Measurements from ENCODE around the gene TTC12.

Gene TTC12

DNA sequence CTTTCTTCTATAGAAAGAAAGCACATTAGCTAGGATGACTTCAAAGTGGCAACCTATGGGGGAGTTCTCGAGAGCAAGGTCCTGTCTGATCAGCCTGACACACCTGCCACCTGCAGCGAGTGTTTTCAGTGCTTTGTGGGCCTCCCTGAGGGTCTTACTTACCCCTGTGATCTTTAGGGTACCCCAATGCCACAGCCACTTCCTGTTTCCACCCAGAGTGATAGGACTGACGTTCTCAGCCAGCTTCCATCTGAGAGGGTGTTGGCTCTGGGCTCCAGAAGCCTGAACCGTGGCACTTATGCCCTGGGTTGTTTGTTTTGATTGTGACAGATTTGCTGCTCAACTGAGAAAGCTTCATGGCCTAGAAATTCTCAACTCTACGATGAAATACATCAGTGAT is 51.5 kb downstream of the TTC12 start:
- in situ Hi-C loops (cut with MboI; ENCODE audit: low sequenced_read_pairs): no loop called here

DNA sequence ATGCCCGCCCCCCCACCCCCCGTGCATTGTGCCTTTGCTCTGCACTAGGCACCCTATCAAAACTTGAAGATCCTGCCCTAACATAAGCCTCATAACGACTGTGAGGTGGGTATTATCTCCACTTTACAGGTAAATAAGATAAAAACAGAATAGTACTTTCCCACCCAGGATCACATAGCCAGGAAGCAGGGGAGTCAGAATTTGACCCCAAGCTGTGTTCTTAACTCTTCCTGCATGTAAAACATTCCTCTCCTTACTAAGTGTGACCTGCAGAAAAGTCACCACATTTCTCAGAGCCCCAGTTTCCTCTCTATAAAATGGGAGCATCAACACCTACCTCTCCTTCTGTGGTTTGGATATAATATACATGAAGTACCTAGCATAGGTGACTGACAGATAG is 55.0 kb downstream of the TTC12 start:
- in situ Hi-C loops (cut with MboI; ENCODE audit: low sequenced_read_pairs): no loop called here

DNA sequence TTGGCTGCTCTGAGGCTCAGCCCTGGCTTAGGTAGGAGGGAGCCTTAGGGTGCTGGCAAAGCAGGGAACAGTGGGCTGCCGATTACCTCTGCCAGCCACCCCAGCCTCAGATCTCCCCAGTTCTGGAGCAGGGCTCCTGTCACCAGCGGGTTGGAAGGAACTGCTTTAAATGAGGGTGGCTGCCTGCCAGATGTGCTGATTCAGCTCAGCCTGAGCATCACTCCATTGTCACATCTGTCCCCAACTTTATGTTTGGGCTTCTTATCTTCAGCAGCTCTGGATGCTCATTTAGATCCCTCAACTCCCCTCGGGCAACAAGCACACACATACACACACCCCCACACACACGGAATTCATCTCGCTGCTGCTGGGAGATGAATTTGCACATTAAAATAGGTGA is 56.3 kb downstream of the TTC12 start:
- in situ Hi-C loops (cut with MboI; ENCODE audit: low sequenced_read_pairs): no loop called here

DNA sequence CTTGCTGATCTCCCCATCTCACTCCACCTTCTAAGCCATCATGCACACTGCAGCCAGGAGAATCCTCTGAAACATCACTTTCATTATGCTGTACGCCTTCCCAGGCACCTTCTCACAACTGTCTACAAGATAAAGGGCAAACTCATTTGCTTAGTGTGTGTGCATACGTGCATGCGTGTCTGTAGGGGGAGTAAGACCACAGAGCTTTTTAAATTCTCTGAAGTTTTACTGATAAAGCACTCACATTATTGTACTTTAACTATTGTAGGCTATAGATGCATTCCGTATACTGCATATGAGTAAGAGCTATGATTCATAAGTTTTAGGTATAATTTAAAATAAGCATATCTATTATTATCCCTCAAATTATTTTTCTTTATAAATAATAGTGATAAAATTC is 57.9 kb downstream of the TTC12 start:
- in situ Hi-C loops (cut with MboI; ENCODE audit: low sequenced_read_pairs): no loop called here

DNA sequence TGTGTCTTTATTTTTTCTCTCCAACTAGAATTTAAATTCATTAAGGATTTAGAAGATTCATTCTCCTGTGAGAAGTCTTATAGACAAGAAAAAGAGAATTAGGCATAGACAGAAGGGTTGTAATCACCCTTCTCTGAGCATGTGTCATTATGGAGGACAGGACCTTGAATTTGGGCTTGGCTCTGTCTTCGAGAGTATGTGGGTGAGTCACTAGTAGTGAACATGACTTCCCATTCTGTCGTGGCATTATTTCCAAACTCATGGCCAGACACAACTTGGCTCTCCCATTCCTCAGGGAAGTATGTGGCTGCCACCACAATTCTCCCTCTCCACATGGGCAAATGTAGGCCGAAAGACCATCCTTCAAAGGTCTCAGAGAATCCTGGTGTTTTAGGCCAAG is 58.9 kb downstream of the TTC12 start:
- in situ Hi-C loops (cut with MboI; ENCODE audit: low sequenced_read_pairs): no loop called here

DNA sequence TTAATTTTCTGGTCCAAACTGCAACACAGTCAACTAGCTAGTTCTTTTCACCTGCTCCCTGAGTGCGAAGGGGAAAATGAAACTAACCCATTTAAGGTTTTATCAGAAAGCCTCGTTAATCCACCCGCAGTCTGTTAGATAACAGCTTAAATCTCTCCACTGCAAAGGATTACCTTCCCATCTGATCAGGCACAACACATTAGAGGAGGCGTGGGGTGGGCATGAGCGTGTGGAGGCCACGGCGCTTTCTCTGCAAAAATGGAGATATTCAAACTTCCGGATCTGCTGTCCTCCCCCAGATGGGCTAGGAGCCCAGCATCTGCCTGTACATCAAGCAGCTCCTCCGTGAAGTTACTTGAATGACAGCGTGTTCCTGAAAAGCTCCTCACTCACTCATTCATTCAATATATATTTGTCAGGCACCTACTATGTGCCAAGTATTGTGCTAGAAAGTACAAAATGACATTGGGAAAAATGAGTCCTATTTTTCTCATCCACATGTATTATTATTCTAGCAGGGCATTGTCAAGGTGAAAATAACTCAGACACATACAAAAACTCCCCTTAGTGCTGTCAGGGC is 59.7 kb downstream of the TTC12 start:
- in situ Hi-C loops (cut with MboI; ENCODE audit: low sequenced_read_pairs): no loop called here

DNA sequence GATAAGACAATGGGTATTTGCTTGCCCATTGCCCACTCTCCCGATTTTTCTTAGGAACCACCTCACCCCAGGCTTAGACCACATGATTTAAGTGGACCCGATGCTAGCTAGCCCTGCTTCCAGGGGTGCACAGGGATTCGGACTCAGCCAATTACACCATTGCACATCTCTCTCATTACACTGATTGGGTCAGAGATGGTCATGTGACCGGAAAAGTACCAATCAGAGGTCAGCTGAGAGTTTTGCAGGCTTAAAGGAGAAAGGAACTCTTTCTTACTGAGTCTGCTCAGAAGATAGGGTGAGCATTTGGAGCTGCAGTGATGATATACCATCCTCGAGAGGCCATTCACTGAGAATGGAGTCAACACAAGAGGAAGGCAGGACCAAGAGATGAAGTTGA is 61.0 kb downstream of the TTC12 start:
- in situ Hi-C loops (cut with MboI; ENCODE audit: low sequenced_read_pairs): no loop called here

DNA sequence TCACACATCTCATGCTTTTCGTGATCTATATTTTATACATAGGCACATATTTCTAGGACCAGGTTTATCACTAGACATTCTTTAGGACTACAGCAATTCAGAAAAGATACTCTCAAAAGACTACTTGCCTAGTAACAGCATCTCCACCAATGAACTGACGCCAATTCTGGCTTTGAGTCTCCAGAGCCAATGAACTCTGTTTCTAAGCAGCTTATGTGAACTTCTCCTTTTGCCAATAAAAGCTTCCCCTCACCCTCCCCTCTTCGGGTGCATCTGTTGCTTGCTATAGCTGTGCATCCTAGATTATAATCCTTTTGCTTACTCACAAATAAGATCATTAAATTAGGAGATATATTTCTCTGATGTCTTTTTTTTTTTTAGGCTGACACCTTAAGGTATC is 61.8 kb downstream of the TTC12 start:
- in situ Hi-C loops (cut with MboI; ENCODE audit: low sequenced_read_pairs): no loop called here

DNA sequence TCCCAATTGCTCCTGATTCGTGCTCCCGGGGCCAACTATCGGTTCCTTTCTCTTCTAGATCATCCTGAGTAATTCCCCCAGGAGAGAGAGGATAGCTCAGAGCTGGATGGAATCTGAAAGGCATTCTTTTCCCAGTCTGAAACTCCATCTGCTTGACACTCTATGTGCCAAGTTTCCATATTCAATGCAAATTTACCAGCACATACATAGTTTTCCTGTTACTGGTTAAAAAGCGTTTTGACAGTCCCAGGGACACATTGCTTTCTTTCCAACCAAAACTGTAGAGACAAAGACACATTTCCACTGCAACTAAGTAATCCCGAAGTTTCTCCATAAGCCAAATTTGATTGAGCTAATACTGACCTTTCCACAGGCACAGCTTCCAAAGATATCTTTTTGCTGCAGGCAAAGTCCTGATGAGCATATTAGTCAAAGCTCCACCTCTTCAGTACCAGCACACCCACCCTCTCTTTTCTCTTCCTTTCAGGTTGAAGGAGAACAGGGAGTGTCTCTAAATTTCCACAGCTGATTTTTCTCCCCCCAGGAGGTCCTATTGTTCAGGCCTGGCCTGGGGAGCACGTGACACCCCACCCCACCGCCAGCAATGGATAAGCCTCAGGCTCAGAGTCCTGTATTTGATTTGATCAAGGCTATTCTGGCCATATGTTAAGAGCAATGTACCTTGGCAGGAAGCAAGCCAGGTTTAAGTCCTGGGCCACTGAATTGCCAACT is 63.5 kb downstream of the TTC12 start:
- in situ Hi-C loops (cut with MboI; ENCODE audit: low sequenced_read_pairs): no loop called here

DNA sequence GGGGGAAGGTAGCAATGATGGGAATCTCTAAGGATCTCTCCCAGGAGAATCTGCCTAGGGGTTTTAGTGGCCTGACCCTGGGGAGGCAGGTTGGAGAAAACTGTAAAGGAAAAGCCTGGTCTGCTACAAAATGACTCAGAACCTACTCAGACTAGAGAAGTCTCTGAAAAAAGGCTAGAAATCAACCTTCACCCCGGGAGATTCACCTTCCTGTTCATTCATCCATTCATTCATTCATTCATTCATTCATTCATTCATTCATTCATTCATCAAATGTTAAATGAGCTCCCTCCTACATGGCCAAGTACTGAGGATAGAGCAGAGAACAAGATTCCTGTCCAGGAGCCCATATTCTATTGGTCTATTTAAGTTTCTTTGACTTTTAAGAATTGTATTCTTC is 64.3 kb downstream of the TTC12 start:
- in situ Hi-C loops (cut with MboI; ENCODE audit: low sequenced_read_pairs): no loop called here

DNA sequence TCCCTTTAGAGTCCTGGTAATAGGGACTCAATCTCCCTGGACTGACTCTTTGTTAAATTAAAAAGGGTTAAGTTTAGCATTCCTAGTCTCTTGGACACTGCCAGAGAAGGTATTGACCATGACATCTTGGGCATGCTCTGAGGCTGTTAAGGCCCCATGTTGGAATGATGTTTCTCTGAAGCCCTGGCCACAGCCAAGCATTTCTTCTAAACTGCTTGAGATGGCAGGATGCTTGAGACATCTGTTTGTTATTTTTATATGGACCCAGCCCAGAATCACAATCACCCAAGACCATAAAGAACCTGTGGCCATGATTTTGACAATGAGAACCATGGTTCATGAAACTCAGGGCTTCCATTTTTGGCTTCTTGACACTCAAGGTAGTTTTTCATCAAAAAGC is 67.7 kb downstream of the TTC12 start:
- in situ Hi-C loops (cut with MboI; ENCODE audit: low sequenced_read_pairs): no loop called here

DNA sequence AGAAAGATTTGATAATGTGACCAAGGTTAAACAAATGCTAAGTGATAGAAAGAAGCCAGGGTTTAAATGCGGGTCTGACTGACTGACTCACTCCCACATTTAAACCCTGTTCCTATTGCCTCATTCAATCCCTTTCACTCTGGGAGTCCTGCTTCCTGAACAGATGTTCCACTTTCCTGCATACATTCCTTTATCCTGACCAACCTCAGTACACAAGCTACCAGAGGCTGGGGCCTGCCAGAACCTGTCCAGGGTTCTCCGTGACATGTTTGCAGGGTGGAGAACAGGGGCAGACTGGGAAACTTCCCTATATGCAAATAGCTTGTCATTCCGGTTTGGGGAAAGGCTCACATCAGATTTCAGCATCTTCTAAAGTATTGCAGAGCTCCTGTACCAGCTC is 70.2 kb downstream of the TTC12 start:
- in situ Hi-C loops (cut with MboI; ENCODE audit: low sequenced_read_pairs): no loop called here

DNA sequence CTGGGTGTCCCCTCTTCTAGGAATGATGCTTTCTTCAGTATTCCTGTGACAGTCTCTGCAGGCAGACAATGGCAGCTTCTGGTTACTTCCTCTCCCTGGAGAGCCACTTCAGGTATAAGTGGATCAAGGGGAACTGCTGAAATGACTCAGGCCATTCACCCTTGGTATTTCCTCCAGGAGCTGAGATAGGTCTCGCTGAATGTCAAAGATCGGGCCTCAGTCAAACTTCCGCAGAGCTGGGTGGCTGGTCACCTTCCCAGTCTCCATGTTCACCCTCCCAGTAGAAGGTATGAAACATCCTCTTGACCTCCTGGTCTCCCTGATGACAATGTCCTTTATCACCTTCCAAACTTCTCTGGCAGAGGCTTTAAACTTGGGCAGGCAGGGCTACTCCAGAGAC is 71.4 kb downstream of the TTC12 start:
- in situ Hi-C loops (cut with MboI; ENCODE audit: low sequenced_read_pairs): no loop called here

DNA sequence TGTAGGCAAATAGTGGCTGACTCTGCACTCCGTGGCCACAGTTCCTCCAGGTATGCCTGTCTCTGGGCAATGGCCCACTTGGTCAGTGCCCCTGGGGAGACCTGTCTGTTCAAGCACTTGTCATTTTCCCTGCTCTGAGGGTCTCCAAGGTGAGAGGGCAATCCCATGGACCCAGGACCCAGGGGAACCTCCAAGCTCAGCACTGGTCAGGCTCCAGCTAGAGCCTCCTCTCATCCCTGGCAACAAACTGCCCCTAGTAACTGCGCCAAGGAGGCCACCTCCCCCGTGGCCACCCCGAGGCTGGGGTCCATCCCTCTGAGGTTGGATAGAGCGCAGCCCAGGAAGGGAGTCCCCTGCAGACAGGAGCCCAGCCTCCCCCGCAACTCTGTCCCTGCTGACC is 72.5 kb downstream of the TTC12 start:
- in situ Hi-C loops (cut with MboI; ENCODE audit: low sequenced_read_pairs): no loop called here

DNA sequence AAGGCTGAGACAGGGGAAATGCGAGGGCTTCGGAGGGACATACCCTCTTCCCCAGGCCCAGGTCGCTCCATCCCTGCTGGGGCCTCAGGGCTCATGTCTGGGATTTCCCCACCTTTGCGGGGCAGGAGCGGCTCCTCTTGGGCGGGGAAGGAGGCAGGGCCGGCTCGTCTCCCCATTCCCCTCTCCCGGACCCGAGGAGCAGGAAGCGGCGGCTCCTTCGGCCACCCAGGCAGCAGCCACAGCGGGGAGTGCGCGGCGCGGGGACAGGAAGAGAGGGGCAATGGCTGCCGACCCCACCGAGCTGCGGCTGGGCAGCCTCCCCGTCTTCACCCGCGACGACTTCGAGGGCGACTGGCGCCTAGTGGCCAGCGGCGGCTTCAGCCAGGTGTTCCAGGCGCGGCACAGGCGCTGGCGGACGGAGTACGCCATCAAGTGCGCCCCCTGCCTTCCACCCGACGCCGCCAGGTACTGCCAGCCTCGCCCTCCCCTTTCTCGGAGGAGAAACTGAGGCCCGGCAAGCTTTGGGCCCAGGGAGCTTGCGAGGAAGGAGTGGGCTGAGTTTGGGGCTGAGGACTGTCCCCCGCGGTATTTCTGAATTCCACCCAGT is 73.3 kb downstream of the TTC12 start, which contains the start of gene ANKK1:
Gene ANKK1 (plus strand): TSS at position 175 of the 607 bp plus-strand sequence. CDS start 106 bp downstream, at position 281.
- in situ Hi-C loops (cut with MboI; ENCODE audit: low sequenced_read_pairs): no loop called here

DNA sequence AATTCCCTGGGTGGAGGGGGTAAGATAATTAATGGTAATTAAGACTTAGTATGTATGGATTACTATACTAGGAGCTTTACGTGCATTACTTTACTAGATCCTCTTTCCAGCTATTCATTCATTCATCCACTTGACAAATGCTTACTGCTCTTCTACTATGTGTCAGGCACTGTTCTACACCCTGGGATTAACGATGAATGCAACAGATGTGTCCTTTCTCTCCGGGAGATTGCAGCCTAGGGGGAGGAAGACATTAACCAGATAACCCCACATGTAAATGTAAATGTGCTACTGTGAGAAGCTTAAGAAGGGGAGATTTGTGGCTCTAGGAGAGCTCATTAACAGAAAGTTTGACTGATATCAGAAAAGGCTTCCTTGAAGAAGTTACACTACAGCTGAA is 74.9 kb downstream of the TTC12 start:
- in situ Hi-C loops (cut with MboI; ENCODE audit: low sequenced_read_pairs): no loop called here

DNA sequence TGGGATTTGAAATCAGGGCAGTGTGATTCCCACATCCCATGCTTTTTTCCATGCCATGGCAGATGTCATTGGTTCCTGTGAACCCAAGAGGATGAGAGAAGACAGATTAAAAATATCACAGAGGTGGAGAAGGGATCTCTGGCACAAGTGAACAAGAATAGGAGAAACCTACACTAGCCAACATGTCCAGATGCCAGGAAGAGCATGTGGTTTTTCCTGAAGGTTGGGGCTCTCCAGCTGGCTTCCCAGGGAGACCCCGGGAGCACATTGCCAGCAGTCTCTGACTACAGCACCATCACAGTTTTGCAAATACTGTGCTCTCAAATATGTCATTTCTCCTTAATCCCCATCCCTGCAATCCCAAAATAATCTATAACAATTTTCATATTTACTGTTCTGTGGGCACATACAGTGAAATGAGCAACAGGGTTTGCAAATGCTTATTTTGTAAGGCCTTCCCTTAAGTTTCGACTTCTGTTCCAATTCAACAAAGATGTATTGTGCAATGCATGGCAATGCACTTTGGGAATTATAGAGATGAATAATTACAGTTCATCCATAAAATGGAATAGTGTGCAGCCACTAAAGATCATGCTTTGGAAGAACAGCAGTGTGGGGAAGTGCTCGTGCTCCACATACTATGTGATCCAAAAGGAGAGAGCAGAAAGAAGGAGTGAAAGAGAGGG is 78.0 kb downstream of the TTC12 start:
- in situ Hi-C loops (cut with MboI; ENCODE audit: low sequenced_read_pairs): no loop called here

DNA sequence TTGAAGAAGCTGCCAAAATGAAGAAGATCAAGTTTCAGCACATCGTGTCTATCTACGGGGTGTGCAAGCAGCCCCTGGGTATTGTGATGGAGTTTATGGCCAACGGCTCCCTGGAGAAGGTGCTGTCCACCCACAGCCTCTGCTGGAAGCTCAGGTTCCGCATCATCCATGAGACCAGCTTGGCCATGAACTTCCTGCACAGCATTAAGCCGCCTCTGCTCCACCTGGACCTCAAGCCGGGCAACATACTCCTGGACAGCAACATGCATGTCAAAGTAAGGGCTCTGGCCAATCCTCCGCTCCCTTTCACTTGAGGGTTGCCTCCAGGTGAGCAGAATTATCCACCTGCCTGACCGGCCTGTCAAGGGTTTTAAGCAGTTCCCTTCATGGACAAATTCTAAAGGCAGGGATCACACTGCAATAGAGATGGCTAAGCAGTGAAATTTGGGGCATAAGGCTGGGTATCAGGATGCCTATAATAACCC is 79.2 kb downstream of the TTC12 start:
- in situ Hi-C loops (cut with MboI; ENCODE audit: low sequenced_read_pairs): no loop called here

DNA sequence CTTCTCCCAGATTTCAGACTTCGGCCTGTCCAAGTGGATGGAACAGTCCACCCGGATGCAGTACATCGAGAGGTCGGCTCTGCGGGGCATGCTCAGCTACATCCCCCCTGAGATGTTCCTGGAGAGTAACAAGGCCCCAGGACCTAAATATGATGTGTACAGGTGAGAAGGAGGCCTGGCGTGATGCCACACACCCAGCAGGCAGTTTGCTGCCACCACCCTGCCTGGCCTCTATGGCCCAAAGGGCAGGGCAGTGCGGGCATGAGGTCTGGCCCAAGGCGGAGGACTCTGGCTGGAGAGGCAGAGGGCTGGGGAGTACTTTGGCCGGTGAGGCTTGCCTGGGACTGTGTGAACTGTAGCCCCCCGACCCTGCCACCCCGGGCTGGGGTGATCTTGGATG is 80.5 kb downstream of the TTC12 start:
- in situ Hi-C loops (cut with MboI; ENCODE audit: low sequenced_read_pairs): no loop called here

DNA sequence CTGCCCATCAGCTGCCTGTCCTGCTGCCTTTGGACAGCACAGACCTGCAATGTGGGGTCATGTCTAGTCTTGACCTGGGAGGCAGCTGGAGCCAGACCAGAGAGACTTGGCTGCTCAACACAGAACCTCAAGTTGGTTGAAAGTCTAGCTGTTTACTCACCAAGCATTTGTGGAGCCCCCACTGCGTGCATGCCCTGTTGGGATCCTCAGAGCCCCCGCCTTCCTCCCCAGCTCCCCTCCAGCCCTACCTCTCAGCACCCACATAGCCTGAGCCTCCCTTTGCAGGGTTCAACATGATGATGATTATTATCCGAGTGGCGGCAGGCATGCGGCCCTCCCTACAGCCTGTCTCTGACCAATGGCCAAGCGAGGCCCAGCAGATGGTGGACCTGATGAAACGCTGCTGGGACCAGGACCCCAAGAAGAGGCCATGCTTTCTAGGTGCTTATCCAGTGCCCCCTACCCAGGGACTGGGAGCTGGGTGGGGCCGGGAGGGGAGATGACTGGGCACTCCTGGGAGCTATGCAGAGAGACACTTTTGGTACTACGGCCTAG is 81.5 kb downstream of the TTC12 start:
- in situ Hi-C loops (cut with MboI; ENCODE audit: low sequenced_read_pairs): no loop called here

DNA sequence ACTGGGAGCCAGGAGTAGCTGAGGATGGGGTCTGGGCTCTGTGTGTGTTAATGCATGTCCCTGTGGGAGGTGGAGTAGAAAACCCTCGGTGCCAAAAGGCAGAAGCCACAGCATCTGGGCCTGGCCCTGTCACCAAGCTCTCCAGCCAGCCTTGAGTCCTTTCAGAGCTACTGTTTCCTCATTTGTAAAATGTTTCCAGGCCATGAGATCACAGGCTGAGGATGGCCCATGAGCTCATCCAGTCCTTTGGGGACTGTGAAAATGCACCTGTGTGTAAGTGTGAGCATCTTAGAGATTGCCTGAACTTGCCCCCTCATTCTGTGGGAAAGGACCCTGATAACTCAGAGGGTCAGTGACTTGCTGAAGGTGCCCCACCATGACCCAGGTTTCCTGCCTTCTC is 82.3 kb downstream of the TTC12 start:
- in situ Hi-C loops (cut with MboI; ENCODE audit: low sequenced_read_pairs): no loop called here

Data from HL-60/S4 (cell line).